Cerebellar nuclear complex (tissue), 1 donor: ENCODE results near the gene ZXDC.

Source experiments
- DNase-seq, 2 experiments: peaks; one replicate each; lab custom pipeline; 2025; lab: John Stamatoyannopoulos, UW

The ZXDC gene

GRCh38 chr3:126474498-126475412, 936 bp downstream of the ZXDC start:
- no peak for DNase-seq

DNA sequence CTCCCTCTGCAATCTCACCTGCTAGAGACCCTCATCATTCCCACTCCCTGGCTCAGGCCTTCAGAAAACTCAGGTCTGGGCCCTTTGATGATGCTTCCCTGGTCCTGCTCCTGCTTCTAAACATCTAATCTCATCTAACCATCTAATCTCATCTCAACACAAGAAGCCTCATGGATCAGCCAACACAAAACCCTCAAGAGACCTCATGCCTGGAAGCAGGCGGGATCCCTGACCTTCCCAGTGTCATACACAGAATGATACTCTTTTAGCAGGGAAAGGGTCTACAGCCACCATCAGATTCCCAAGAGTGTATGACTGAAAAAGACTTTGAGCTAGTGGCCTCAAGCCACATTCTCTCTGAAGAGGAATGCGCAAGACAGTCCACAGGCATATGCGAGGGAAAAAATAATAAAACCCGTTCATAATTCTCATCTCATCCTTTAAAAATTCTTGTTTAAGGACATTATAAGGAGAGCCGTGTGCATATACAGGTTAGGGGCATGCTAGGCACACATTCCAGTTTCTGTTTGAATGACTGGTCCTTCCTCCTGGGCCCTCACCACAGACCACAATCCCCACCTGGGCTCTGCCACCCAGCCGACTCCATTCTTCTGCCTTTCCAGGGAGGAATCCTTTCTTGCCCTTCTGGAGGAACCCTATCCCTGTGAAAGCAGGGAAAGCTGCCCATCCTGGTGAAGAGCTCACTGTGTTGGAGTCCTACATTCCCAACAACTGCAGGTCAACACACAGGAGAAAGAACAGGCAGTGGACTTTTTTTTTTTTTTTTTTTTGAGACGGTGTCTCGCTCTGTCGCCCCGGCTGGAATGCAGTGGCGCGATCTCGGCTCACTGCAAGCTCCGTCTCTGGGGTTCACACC, 2.2 kb downstream of the ZXDC start:
- no peak for DNase-seq

DNA sequence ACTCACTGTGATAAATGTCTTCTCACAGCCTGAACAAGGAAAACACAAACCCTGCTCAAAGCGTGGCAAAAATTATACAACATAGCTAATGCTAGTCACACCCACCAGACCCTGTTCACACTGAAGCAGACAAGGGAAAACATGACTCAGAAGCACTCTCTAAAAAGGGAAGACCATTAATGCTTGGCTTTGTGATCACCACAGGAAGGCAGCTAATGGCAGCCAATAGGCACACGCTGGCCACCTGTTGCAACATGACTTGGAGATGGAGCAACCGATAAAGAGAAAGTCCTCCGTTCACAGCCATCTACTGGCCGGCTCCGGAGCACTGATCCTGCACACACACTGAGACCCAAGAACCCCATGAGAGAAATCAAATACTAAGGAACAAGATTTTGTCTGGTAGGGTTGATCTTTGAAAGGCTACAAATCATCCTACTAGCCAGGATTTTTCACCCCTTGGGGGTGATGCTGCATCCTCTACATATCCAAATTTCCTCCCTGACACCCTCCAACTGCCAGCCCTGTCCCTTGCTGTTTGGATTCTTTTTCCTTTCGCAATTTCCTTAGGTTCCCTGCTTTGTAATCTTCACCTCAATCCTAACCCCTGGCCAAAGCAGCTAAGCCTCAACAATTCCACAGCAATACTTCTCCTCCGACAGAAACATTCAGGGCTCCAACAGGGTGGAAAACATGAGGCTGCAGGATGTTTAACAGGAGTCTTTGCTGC, 3.2 kb downstream of the ZXDC start:
- DNase-seq, result no peak

- no peak for DNase-seq
Observed at GRCh38 chr3:126469479-126469878, 6.2 kb downstream of the ZXDC start.

GRCh38 chr3:126468028-126468891, 7.4 kb downstream of the ZXDC start:
- no peak for DNase-seq

- no peak for DNase-seq
Observed at GRCh38 chr3:126467611-126467955, 8.1 kb downstream of the ZXDC start.

GRCh38 chr3:126466886-126467610, 8.6 kb downstream of the ZXDC start:
- DNase-seq, result no peak

DNA sequence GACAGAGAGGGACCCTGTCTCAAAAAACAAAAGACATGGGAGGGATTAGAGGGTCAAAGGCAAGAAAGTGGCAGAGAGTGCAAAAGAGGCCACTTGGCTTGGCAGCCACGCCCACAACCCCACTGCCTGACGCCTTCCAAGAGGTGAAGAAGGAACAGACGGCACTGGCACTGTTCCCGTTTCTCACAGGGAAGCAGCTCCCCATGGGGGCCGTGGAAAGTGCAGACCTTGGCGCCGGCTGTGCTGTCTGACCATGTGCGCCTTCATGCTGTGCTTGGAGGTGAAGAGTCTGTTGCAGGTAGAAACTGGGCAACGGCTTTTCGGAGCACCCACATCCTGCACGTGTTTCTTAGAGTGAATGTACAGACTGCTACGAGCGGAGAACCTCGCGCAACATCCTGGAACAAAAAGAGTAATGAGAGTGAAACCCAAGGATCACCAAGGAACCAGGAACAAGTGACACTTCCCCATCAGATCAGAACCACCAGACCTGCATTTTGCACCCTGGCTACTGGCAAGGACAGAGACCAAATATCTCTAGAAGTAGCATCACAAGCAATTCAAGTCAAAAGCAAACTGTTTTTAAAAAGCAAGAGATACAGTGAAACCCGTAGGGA, 9.7 kb downstream of the ZXDC start:
- DNase-seq, result no peak

- no peak for DNase-seq
Observed at GRCh38 chr3:126464997-126465396, 10.7 kb downstream of the ZXDC start.

DNA sequence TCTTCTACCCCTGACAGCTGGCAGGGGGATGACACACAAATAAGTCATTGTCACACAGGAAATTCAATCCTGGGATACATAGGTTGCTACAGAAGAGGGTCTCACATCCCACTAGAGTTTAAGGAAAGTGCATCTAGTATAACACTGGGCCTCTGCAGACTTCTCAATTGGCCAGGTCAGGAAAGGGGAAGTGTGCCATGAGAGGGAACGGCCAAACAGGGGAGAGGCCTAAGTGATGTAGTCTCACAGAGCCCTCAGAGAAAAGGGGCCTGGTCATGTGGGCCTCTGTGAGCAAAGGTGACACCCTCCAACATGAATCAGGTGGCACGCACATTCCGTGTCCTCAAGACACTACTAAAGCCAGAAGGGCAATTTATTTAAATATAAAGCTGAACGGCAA, 11.2 kb downstream of the ZXDC start:
- no peak for DNase-seq

DNA sequence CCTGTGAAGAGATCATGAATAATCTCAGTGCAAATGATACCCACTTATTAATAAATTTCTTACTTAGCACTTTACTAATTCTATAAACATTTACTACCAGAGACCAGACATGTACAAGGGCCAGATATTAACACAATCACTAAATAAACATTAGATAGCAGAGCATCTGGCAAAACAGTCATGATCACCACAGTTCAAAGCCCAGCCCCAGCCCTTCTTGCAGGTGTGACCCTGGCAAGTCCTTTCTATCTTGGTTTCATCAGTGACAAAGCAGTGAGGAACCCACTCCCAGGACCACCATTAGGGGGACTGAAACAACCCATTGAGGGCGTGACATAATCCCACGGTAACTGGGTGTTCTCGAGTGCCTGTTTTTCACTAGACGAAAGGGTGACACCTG, 11.6 kb downstream of the ZXDC start:
- DNase-seq, result no peak

GRCh38 chr3:126463521-126463920, 12.2 kb downstream of the ZXDC start:
- DNase-seq, result no peak

- DNase-seq, result no peak
Observed at GRCh38 chr3:126461450-126462070, 14.1 kb downstream of the ZXDC start.

DNA sequence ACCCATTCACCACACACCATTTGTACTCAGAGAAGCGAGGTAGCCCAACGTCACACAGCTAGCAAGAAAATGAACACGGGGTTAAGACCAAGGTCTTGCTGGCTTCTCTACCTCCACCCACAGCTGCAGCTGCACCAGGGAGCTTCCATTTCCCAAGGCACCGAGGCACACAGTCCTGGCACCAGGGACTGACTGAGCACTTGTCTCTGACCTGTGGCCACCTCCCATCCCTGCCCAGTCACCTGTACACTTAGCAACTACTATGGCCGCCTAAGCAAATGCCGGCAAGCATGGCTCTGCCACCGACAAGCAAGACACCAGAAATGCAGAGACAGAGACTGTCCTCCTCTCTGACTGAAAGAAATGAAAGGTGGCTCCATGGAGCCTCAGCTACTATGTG, 15.3 kb downstream of the ZXDC start:
- DNase-seq, result no peak

DNA sequence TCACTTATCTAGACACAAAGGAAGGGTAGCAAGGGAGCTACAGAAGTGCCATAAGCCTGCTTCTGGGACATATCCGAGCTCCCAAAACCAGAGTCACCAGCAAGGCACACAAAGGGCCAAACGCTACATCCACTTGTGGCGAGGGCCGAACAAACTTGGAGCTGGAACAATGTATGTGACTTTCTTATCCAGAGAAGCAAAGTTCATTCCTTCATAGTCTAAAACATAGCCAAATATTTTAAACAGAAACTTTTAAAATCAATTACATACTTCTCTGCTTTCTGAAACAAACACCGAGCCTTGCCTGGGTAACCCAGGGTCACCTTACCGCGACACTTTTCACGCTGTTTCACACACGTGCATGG, 15.9 kb downstream of the ZXDC start:
- DNase-seq, result no peak

- DNase-seq, result no peak
Observed at GRCh38 chr3:126459111-126459762, 16.5 kb downstream of the ZXDC start.

GRCh38 chr3:126456766-126457388, 18.8 kb downstream of the ZXDC start:
- DNase-seq, result no peak

DNA sequence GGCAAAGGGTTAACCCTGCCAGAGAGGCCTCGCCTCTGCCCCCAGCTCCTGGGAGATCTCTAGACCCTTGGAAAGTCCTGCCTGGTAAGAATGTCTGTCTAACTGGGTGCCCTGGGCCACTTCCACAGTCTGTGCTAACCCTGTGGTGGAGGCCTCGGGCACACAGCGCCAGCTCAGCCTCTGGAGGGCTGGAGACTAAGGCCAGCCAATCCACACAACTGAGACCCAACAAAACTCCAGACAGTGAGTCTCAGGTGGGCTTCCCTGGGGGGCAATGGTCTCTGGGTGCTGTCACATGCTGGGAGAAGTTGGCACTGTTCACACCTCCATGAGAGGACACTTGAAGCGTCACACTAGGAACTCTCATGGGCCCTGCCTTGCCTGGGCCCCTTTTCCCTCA, 19.5 kb downstream of the ZXDC start:
- DNase-seq, result no peak
